H9 (cell line): ENCODE measurements around the gene BACH2. TPM values are rescaled to one million over a fixed set of nuclear protein-coding genes. Genes with fewer than 3 reads are reported as not detected.
A peak's percentile ranks its signal among the peaks of the same experiment; 100 is the strongest.

Experiments used
- DNase-seq: peaks from one replicate; pipeline ENCODE4 v3.0.0-alpha.2; 2017
- H2AFZ ChIP-seq: one replicate; pipeline ENCODE4 v1.6.1; 2013; ENCODE audit warnings: mild to moderate bottlenecking, low read length, control low read depth, moderate library complexity
- H2AK5ac ChIP-seq: 2 replicates; pipeline ENCODE4 v1.6.1; 2013; ENCODE audit warnings: low read length, control low read depth, mixed read lengths; ENCODE audit not compliant: insufficient read length
- H2BK120ac ChIP-seq: one replicate; pipeline ENCODE4 v1.6.1; 2013; ENCODE audit warnings: low read depth, mild to moderate bottlenecking, low read length, control low read depth, inconsistent platforms; ENCODE audit not compliant: poor library complexity, severe bottlenecking
- H2BK12ac ChIP-seq: 2 replicates; pipeline ENCODE4 v1.6.1; 2013; ENCODE audit warnings: low read length, control low read depth, mixed read lengths, low read depth; ENCODE audit not compliant: insufficient read length
- H2BK15ac ChIP-seq: 2 replicates; pipeline ENCODE4 v1.6.1; 2013; ENCODE audit warnings: low read depth, low read length, control low read depth
- H2BK20ac ChIP-seq: one replicate; pipeline ENCODE4 v1.6.1; 2013; ENCODE audit warnings: low read depth, mild to moderate bottlenecking, low read length, control low read depth, inconsistent platforms; ENCODE audit not compliant: poor library complexity, severe bottlenecking
- H2BK5ac ChIP-seq: 2 replicates; pipeline ENCODE4 v1.6.1; 2013; ENCODE audit warnings: low read length, control low read depth, mixed read lengths; ENCODE audit not compliant: insufficient read length
- H3K14ac ChIP-seq: 2 replicates; pipeline ENCODE4 v1.6.1; 2013; ENCODE audit warnings: low read length, control low read depth; ENCODE audit not compliant: insufficient read depth
- H3K18ac ChIP-seq: 2 replicates; pipeline ENCODE4 v1.6.1; 2013; ENCODE audit warnings: low read depth, mild to moderate bottlenecking, mixed read lengths, low read length, control low read depth; ENCODE audit not compliant: insufficient read length
- H3K23ac ChIP-seq: 2 replicates; pipeline ENCODE4 v1.6.1; 2013; ENCODE audit warnings: low read length, control low read depth, mixed read lengths, low read depth; ENCODE audit not compliant: insufficient read length
- H3K23me2 ChIP-seq: 2 replicates; pipeline ENCODE4 v1.6.1; 2013; ENCODE audit warnings: low read depth, mild to moderate bottlenecking, mixed read lengths, low read length, control low read depth; ENCODE audit not compliant: insufficient read length, poor library complexity, severe bottlenecking
- H3K27ac ChIP-seq: 2 replicates; pipeline ENCODE4 v1.5.1; 2013; ENCODE audit warnings: low read length, control low read depth, mixed read lengths, low read depth; ENCODE audit not compliant: insufficient read length
- H3K27me3 ChIP-seq: 2 replicates; pipeline ENCODE4 v1.6.1; 2013; ENCODE audit warnings: low read length, control low read depth, inconsistent platforms; ENCODE audit not compliant: insufficient read depth
- H3K4ac ChIP-seq: 2 replicates; pipeline ENCODE4 v1.6.1; 2013; ENCODE audit warnings: low read depth, mild to moderate bottlenecking, control low read depth, inconsistent platforms, low read length, moderate library complexity
- H3K4me1 ChIP-seq: 2 replicates; pipeline ENCODE4 v1.6.1; 2013; ENCODE audit warnings: low read length, control low read depth, inconsistent platforms; ENCODE audit not compliant: insufficient read depth
- H3K4me2 ChIP-seq: 2 replicates; pipeline ENCODE4 v1.6.1; 2013; ENCODE audit warnings: low read length, control low read depth, mixed read lengths; ENCODE audit not compliant: insufficient read length, insufficient read depth
- H3K56ac ChIP-seq: 2 replicates; pipeline ENCODE4 v1.6.1; 2013; ENCODE audit warnings: low read depth, mild to moderate bottlenecking, mixed read lengths, low read length, control low read depth; ENCODE audit not compliant: insufficient read length
- H3K79me1 ChIP-seq: 2 replicates; pipeline ENCODE4 v1.6.1; 2013; ENCODE audit warnings: low read depth, mild to moderate bottlenecking, moderate library complexity, low read length, control low read depth, inconsistent platforms; ENCODE audit not compliant: insufficient read depth, poor library complexity, severe bottlenecking
- H3K79me2 ChIP-seq: 2 replicates; pipeline ENCODE4 v1.6.1; 2013; ENCODE audit warnings: low read length, control low read depth, inconsistent platforms; ENCODE audit not compliant: insufficient read depth
- H3K9ac ChIP-seq: 2 replicates; pipeline ENCODE4 v1.6.1; 2013; ENCODE audit warnings: low read length, control low read depth, mixed read lengths; ENCODE audit not compliant: insufficient read length; ENCODE audit errors: extremely low read depth
- H3K9me3 ChIP-seq: one replicate; pipeline ENCODE4 v1.6.1; 2013; ENCODE audit warnings: low read depth, low read length, inconsistent platforms; ENCODE audit not compliant: control insufficient read depth
- H3T11ph ChIP-seq: one replicate; pipeline ENCODE4 v1.6.1; 2013; ENCODE audit warnings: mild to moderate bottlenecking, low read length, control low read depth, inconsistent platforms
- H4K20me1 ChIP-seq: one replicate; pipeline ENCODE4 v1.6.1; 2013; ENCODE audit not compliant: control insufficient read depth, insufficient read length, insufficient read depth
- H4K5ac ChIP-seq: 2 replicates; pipeline ENCODE4 v1.6.1; 2013; ENCODE audit warnings: low read depth, mild to moderate bottlenecking, mixed read lengths, low read length, control low read depth; ENCODE audit not compliant: insufficient read length
- H4K8ac ChIP-seq: replicated peaks from 2 replicates; pipeline ENCODE4 v1.6.1; 2013; ENCODE audit warnings: low read length, control low read depth, mixed read lengths, low read depth; ENCODE audit not compliant: insufficient read length
- H4K91ac ChIP-seq: 2 replicates; pipeline ENCODE4 v1.6.1; 2013; ENCODE audit warnings: low read depth, mild to moderate bottlenecking, moderate library complexity, mixed read lengths, low read length, control low read depth; ENCODE audit not compliant: insufficient read length
- H3K27ac Mint-ChIP-seq, 3 experiments: 2 replicates in 2 of 3; 3 replicates in 1 of 3; pipeline ENCODE4 v1.8.0; 2020 to 2021; ENCODE audit warnings: mixed read lengths in 3 of 3, mild to moderate bottlenecking in 1 of 3, moderate library complexity in 1 of 3
- H3K27me3 Mint-ChIP-seq: 2 replicates; pipeline ENCODE4 v1.8.0; 2021; ENCODE audit warnings: low read depth, mild to moderate bottlenecking, moderate library complexity, mixed read lengths
- H3K36me3 Mint-ChIP-seq, 3 experiments: 2 replicates in 2 of 3; 3 replicates in 1 of 3; pipeline ENCODE4 v1.8.0; 2020 to 2021; ENCODE audit warnings: low read depth in 3 of 3, mixed read lengths in 3 of 3; ENCODE audit not compliant: insufficient read depth in 1 of 3
- H3K4me1 Mint-ChIP-seq, 2 experiments: 2 replicates each; pipeline ENCODE4 v1.8.0; 2020; ENCODE audit warnings: mixed read lengths in 2 of 2
- H3K4me3 Mint-ChIP-seq, 2 experiments: 2 replicates in 1 of 2; 3 replicates in 1 of 2; pipeline ENCODE4 v1.8.0; 2020 to 2021; ENCODE audit warnings: mild to moderate bottlenecking in 2 of 2, mixed read lengths in 2 of 2, moderate library complexity in 1 of 2
- H3K9me3 Mint-ChIP-seq, 2 experiments: 2 replicates in 1 of 2; 3 replicates in 1 of 2; pipeline ENCODE4 v1.8.0; 2020; ENCODE audit warnings: mild to moderate bottlenecking in 2 of 2, mixed read lengths in 2 of 2, moderate library complexity in 1 of 2
- CTCF ChIP-seq: fragments of 200-600 bp; sonication (generic); conservative IDR thresholded peaks from 3 replicates; pipeline ENCODE4 v1.8.0; 2021; ENCODE audit warnings: antibody characterized with exemption, mild to moderate bottlenecking
- WGBS: extraction: QIAGEN DNeasy Blood & Tissue Kit; methylation state at CpG from one replicate; pipeline ENCODE4 v1.1.7; 2013; ENCODE audit warnings: missing lambda C conversion rate, low lambda C conversion rate, mixed read lengths; ENCODE audit not compliant: insufficient read length; ENCODE audit errors: extremely low coverage; 5-methylcytosine and 5-hydroxymethylcytosine counted together
- total RNA-seq: library from RNA; stranded (reverse); gene quantifications from 2 replicates; pipeline ENCODE4 v1.2.1, GENCODE V29; 2021

The BACH2 gene
- total RNA-seq, 1 experiment from 2014 or later: 2.0 TPM

- peaks cover 0 to 3% (median 0%) of the 10 kb centered on the region in 3 experiments; a peak in 1 of 7 replicates for H3K36me3 Mint-ChIP-seq
- Histone ChIP-seq H2BK20ac (no peak overlapping the region), H3K79me1 (no peaks in the 10 kb centered on the region), H2AK5ac (no peak overlapping the region), H3K4ac (no peak overlapping the region), H3K4me2 (no peak overlapping the region), H3K18ac (no peak overlapping the region), H4K20me1 (no peaks in the 10 kb centered on the region), H2BK5ac (no peak overlapping the region), H3K23ac (no peak overlapping the region), H3K14ac (no peak overlapping the region), H2BK12ac (no peak overlapping the region), H4K8ac (no peak overlapping the region), H3K27ac (no peak overlapping the region), H3T11ph (no peak overlapping the region), H2AFZ (no peak overlapping the region), H2BK15ac (no peak overlapping the region), H4K91ac (no peak overlapping the region), H2BK120ac (no peak overlapping the region), H3K56ac (no peak overlapping the region), H3K79me2 (no peaks in the 10 kb centered on the region), H3K27me3 (no peaks in the 10 kb centered on the region), H3K4me1 (peaks cover 4% of the 10 kb centered on the region; the same call in 1 of the 2 replicates), H3K23me2 (no peaks in the 10 kb centered on the region), H3K9me3 (no peaks in the 10 kb centered on the region), H3K9ac (no peak overlapping the region), H4K5ac (no peak overlapping the region)
- peak overlapping the region; percentile 25 to 45; a peak in 2 of 5 replicates for H3K4me3 Mint-ChIP-seq
- DNase-seq: peak; percentile 86
- no peaks in the 10 kb centered on the region for H3K9me3 Mint-ChIP-seq
- no peak for TF ChIP-seq CTCF
- peaks cover 4% of the 10 kb centered on the region for H3K27me3 Mint-ChIP-seq
- no CpG with 5 or more reads among the region's 9 CpGs for WGBS
- H3K27ac Mint-ChIP-seq: peak overlapping the region in 1 of 3 experiments; percentile 89; a peak in 2 of 7 replicates
- peaks cover 40 to 46% of the 10 kb centered on the region in 2 experiments for H3K4me1 Mint-ChIP-seq
Measured at GRCh38 chr6:90285611-90286381, 10.8 kb downstream of the BACH2 start.
